AG09309 (cell line): ENCODE data around the gene DLGAP1.

Experiments
- DNase-seq: peaks from one replicate; pipeline ENCODE4 v3.0.0-alpha.2; 2010; ENCODE audit warnings: low read depth
- H3K4me3 ChIP-seq: 2 replicates; pipeline ENCODE4 v1.5.1; 2011; ENCODE audit warnings: mild to moderate bottlenecking, low read depth, low read length, moderate library complexity; ENCODE audit not compliant: control insufficient read depth
- CTCF ChIP-seq: IDR thresholded peaks from 2 replicates; pipeline ENCODE4 v1.5.1; 2011; ENCODE audit warnings: mild to moderate bottlenecking, low read depth, low read length, inconsistent platforms; ENCODE audit not compliant: insufficient read depth, control insufficient read depth; ENCODE audit errors: missing control alignments

DLGAP1 gene

GRCh38 chr18:3528231-3528630, 926.9 kb downstream of the DLGAP1 start:
- no peak for TF ChIP-seq CTCF
- DNase-seq, result no peak
- no peak overlapping the region for H3K4me3 ChIP-seq

DNA sequence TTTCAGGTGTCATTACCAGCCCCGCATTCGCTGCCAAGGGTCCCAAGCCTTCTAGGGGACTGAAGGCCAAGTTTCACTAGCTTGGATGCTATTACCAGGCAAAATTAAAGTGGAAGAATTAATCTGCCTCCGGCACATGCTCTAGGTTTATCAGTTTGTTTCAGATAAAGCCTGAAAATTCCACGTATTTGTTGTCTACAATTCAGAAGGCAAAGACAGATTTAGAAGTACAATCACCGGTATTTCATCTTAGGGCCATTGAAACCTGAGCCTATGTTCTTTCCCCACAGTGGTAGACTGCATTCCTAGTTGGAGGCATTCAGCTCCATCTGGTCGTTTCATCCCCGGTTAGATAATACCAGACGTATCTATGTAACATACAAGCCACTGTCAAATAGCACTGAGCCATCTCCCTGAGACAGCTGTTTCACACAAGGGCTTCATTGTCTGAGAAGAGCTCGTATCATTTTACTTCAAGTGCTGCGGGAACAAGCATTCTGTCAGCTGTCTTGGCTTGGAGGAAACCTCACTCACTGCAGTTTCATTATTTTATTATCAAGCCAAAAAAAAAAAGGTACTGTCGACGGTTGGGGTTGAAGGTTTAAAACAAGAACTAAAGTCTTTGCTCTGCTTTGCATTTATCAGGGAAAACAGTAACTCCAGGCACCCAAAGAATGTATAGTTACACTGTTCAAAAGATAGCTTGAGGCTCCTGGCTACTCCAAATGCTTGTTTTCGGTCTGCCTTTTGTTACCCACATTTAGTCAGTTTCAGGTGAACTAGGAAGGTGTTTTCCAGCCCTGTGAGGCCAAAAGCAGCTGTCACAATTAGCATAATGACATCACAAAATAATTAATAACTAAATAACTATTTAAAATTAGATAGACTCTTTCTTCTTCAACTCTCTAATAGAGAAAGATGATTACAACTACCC, 928.4 kb downstream of the DLGAP1 start:
- TF ChIP-seq CTCF, result no peak
- H3K4me3 ChIP-seq, result no peak overlapping the region
- peak; percentile 20 for DNase-seq

- TF ChIP-seq CTCF, result no peak
- H3K4me3 ChIP-seq, result no peak overlapping the region
- no peak for DNase-seq
Observed at GRCh38 chr18:3525870-3526420, 929.2 kb downstream of the DLGAP1 start.

DNA sequence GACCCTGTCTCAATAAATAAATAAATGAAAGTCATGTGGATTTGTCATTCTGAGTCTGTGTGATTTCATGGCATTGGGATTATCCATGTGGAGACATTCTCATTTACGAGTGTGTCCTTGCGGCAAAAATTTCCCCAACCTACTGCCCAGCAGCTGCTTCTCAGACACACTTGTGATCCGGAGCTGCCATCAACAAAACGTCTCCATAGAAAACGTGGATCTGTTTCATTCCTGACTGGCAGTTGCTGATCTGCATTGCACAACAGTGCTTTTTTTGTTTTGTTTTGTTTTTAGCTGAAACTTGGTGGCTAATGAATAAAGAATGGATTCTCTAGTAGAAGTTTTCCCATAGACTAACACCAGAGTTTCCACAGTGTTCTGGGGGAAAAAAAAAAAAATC, 930.4 kb downstream of the DLGAP1 start:
- TF ChIP-seq CTCF, result no peak
- DNase-seq, result no peak
- no peak overlapping the region for H3K4me3 ChIP-seq

DNA sequence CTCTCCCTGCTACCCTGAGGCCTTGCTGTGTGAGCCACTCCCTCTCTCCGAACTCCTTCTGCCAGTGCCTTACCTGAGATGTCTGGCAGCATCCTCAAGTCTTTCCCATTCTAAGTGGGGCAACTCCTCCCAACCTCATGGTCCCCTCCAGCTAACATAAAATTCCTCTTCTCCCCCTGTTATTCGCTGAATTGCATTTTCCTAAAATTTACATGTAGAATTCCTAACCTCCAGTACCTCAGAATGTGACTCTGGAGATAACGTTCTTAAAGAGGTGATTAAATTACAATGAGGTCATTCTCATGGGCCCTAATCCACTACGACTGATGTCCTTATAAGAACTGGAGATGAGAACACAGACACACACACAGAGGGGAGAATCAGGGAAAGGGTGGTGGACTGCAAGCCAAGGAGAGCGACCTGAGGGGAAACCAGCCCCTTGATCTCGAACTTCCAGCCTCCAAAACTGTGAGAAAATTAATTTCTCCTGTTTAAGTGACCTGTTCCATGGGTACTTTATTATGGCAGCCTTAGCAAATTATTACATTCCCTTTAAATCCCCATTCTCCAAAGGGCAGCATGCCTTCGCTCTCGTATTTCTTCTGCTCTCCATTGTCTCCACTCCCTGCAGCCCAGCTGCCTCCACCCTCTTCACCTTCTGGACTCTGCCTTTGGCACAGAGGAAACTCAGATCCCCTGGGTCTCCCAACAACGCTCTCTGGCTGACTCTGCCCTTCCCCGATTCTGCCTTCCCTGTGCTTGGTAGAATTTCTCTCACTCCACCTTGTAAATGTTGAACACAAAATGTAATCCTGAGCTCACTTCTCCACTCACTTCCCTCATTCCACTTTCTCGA, 934.6 kb downstream of the DLGAP1 start:
- TF ChIP-seq CTCF, result no peak

More for the DNA sequence above, 934.6 kb downstream of the DLGAP1 start:
- DNase-seq, result no peak
- no peak overlapping the region for H3K4me3 ChIP-seq
